Fibroblast of villous mesenchyme (primary cell): ENCODE measurements around the gene LZTS2. TPM values are rescaled to one million over a fixed set of nuclear protein-coding genes. Genes with fewer than 3 reads are reported as not detected.

Experiments used
- DNase-seq: peaks from one replicate; pipeline ENCODE4 v3.0.0-alpha.2; 2010; ENCODE audit warnings: low read depth
- H3K4me3 ChIP-seq: 2 replicates; pipeline ENCODE4 v1.5.1; 2011; ENCODE audit warnings: low read depth, mild to moderate bottlenecking, low read length
- total RNA-seq: library from RNA; depleted of rRNA; stranded (reverse); fragments of >200 nt; gene quantifications from 2 replicates; pipeline ENCODE4 v1.2.3, GENCODE V29; 2012
- TF ChIP-seq, protein P1 (sequence below): IDR thresholded peaks from 2 replicates; pipeline ENCODE4 v1.5.1; 2012; ENCODE audit warnings: low read depth, mild to moderate bottlenecking, low read length; ENCODE audit not compliant: insufficient read depth

LZTS2 gene
- total RNA-seq, 1 donor, result 87.7 TPM

DNA sequence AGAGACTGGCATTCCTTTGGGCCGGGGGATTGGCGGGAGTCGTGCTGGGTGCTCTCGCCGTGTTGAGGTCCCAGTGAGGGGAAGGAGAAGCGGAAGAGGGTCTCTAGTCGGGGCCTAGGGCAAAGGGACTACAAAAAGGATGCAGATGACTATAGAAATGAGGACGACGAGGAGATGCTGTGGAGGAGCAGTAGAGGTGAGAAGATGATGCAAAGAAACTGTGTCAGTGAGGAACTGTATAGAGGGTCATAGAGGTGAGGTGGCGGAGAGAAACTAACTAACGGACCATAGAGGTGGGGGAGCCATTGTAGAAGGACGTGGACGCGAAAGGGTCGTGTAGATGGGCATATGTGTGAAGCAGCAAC is 11.9 kb upstream of the LZTS2 start:
- TF ChIP-seq, protein P1, sequence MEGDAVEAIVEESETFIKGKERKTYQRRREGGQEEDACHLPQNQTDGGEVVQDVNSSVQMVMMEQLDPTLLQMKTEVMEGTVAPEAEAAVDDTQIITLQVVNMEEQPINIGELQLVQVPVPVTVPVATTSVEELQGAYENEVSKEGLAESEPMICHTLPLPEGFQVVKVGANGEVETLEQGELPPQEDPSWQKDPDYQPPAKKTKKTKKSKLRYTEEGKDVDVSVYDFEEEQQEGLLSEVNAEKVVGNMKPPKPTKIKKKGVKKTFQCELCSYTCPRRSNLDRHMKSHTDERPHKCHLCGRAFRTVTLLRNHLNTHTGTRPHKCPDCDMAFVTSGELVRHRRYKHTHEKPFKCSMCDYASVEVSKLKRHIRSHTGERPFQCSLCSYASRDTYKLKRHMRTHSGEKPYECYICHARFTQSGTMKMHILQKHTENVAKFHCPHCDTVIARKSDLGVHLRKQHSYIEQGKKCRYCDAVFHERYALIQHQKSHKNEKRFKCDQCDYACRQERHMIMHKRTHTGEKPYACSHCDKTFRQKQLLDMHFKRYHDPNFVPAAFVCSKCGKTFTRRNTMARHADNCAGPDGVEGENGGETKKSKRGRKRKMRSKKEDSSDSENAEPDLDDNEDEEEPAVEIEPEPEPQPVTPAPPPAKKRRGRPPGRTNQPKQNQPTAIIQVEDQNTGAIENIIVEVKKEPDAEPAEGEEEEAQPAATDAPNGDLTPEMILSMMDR, result no peak
- H3K4me3 ChIP-seq, result peak overlapping the region; percentile 99
- DNase-seq, result no peak

DNA sequence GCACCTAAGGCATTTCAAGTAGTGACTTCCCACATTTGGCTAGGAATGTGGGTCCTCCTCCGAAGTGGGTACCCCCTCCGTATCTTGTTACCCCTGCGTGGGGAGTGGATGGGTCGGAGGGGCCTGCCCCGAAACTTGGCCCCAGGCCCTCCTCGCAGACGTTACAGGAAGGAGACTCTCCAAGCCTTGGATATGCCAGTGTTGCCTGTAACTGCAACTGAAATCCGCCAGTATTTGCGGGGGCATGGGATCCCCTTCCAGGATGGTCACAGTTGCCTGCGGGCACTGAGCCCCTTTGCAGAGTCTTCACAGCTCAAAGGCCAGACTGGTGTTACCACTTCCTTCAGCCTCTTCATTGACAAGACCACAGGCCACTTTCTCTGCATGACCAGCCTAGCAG is 11.4 kb upstream of the LZTS2 start:
- peak overlapping the region; percentile 99 for H3K4me3 ChIP-seq
- TF ChIP-seq, protein P1, result no peak
- DNase-seq, result no peak

DNA sequence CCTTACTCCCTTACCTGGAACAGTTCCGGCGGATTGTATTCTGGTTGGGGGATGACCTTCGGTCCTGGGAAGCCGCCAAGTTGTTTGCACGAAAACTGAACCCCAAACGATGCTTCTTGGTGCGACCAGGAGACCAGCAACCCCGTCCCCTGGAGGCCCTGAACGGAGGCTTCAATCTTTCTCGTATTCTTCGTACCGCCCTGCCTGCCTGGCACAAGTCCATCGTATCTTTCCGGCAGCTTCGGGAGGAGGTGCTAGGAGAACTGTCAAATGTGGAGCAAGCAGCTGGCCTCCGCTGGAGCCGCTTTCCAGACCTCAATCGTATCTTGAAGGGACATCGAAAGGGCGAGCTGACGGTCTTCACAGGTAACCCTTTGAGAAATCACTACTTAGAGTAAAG is 10.5 kb upstream of the LZTS2 start:
- no peak overlapping the region for H3K4me3 ChIP-seq
- TF ChIP-seq, protein P1, result no peak
- no peak for DNase-seq

DNA sequence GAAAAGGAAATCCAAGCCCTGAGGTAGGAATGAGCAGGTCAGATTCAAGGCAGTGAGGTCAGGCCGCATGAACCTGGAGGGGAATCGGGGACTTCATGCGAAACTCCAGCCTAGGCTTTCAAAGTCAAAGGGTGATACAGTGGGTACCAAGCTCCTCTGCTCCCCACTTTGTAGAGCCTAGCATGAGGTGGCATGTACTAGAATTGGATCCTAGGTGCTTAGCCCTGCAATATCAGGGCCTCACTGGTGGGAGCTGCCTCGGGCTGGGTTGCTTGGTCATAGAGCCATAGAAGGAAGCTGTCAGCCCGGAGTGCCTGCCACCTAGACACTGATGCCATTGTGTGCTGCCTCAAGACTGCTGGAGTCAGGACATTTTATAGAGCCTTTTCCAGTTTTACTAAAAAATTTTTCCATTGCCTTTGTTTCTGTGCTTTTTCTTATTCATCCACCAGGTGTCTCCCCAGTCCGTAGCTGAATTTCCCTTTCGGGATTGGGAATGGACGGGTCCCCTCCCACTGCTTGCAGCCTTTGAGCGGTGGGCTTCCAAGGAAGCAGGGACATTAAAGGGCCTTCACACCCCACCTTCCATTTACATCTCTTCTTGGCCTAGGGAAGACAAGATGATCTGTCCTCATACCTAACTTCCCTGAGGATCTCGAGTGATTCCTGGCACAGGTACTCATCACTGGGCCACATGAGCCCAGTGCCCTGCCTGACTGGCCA is 5.5 kb upstream of the LZTS2 start:
- H3K4me3 ChIP-seq, result no peak overlapping the region
- peak; percentile 47 for DNase-seq
- TF ChIP-seq, protein P1, result peak; percentile 73

DNA sequence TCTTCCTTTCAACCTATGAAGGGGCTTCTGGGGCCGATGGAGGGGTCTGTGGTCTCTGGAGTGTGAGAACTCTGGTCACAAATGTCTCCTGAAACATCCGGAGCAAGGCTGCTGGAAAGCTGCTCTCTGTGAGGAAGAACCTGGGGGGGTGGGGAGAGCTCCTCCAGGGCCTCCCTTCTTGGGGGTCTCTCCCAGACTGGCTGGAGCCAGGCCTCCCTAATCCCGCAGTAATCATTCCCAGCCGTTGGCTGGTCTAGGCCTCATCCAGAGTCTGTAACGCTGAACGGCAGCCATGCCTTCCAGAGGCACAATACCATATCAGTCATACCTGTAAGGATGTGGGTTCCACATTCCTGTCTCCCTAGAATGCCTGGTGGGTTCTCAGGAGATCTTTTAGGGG is 4.4 kb upstream of the LZTS2 start:
- TF ChIP-seq, protein P1, result no peak
- DNase-seq, result no peak
- no peak overlapping the region for H3K4me3 ChIP-seq

DNA sequence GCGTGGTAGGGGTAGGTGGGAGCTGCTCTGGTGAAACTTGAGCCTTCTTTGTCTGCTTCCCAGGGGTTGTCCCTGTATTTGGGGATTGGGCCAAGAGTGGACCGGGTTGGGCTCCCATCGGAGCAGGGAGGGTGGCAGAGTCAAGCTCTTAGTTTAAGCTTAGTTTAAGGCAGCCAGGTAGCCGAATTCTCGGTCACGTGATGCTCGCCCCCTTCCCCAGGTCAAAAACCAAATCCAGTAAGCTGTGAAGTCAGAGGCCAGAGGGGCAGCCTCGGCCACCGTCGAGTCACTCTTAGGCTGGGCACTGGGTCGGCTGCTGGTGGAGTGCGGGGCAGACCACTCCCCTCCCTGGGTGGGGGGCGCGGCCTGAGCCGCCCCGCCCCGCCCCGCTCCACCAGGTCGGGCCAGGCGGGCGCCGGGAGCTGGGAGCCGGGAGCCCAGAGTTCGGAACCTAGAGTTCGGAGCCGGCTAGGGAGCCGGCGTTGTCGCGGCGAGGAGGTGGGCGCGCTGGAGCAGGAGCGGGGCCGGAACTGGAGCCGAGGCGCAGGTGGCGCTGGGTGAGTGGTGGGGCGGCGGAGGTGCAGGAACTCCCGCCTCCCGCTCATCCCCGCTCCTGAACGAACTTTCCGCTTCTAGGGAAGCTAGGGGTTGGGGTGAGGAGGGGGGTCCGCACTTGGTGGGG is 2.8 kb upstream of the LZTS2 start:
- TF ChIP-seq, protein P1, result no peak
- DNase-seq, result no peak
- peak overlapping the region; percentile 91 for H3K4me3 ChIP-seq
